ENCODE results near the gene ULBP3. TPM values are rescaled to one million over a fixed set of nuclear protein-coding genes. Genes with fewer than 3 reads are reported as not detected.
"Not testable (repeated sequence)": the region's sequence is repeated elsewhere in the genome, so short reads cannot be mapped to it uniquely, and the experiment has no call there.

Gene ULBP3
- total RNA-seq, 1 donor from 2014 or later: 10.3 TPM

DNA sequence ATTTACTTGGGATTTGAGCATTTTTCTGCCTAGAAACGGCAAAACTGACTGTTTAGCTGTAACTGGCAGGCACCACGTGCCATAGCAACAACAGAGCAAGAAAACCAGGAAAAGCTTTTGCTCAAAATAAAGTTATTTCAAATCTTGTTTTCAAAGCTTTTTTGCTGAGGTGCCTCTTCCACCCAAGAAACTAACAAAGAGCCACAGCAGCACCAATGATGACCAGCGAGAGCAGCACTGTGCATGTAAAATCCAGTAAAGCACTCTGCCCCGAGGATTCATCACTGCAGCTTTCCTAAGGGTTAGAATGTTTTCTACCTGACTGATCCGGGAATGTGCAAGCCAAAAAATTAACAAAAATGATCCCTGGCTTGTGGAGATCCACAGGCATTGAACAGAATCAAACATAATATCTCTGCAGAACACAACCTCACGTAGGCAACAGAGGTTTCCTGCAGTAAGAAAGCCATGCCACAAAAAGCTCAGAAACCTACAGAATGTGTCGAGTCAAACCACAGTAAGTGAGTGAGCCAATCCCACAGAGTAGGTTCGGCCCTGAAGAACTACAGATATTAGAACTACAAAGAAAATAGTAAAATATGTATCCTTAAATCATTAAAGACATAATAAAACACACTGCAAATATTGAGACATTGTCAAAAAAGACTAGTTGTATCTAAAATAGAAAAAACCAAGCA is 7.4 kb upstream of the ULBP3 start:
- DNase-seq (ENCODE audit: low read depth): peak; percentile 47

DNA sequence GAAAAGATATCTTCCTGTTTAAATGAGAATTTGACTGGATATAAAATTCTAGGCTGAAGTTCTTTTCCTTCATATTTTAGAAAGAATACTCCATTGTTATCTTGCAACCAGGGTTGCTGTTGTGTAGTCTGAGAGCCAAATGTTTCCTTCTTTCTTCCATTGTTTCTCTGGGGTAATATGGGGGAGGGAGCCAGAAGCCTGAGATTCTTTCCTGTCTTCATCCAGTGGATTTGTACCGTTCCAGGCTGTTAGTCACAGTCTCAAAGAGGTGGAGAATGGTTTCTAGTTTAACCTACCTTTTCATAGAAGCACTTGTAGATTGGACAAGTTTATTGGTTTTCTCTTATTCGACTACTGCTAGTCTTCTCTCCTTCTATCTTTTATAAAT is 6.1 kb upstream of the ULBP3 start:
- peak; percentile 65 for DNase-seq (ENCODE audit: low read depth)

DNA sequence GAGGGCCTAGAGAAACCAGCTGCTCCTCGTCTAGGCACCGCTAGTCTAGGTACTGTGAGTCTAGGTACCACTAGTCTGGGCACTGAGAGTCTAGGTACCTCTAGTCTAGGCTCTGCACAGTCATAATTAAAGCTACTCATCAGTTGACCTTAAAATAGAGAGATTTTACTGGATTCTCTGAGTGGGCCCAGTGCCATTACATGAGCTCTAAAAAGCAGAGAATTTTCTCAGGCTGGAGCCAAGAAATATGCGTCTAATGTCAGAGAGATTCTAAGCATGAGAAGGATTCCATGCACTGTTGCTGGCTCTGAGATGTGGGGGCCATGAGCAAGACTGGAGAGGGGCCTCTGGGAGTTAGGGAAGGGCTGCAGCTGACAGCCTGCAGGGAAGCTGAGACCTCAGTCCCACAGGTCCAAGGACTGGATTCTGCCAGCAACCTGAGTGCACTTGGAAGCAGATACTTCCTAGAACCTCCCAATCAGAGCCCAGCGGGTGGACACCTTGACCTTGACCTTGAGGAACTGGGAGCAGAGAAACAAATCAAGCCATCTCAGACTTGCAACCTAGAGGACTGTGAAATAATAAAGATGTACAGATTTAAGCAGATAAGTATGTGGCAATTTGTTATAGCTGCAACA is 5.6 kb upstream of the ULBP3 start:
- DNase-seq (ENCODE audit: low read depth): not testable (repeated sequence)

DNA sequence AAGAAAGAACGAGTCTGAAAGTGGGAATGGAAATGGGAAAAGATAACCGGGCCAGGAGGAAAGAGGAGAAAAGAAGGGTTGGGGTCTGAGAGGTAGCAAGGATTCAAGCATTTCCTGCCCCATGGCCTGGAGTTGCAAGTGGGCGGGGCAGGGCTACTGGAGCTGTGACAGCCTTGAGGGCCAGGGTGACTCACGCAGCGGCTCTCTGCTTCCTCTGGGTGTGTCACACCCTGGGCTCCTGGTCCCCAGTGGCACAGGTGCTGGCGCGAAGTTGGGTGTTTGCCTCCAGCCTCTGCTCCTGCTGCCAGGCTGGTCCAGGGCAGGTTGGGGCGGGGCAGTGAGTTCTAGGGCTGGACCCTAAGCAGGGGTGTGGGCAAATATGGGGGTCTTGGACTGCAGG is 3.3 kb upstream of the ULBP3 start:
- DNase-seq (ENCODE audit: low read depth): peak; percentile 65

DNA sequence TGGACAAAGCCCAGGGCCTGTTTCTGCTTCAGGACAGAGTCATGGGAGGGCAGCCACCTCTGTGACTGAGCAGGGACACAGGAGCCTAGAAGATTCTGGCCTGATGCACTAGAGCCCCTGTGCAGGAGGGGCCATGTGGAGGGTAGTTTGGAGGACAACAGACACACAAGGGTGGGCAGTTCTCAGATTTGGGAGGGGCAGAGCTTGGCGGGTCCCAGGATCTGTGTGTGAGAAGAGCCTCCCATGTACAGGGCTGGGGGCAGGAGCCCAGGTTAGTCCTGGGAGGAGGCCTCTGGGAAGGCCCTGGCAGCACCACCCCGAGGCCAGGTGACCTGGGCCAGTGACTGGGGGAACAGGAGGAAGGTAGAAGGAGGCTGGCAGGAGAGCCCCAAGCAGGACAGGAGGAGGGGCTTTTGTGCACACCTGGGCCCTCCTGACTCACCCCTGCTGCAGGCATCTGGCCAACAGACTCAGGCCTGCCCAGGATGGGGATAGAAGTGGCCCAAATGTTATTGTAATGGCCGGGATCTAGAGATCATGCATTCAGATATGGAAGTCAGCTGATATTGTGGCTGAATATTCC is 1.4 kb upstream of the ULBP3 start:
- DNase-seq (ENCODE audit: low read depth): no peak

DNA sequence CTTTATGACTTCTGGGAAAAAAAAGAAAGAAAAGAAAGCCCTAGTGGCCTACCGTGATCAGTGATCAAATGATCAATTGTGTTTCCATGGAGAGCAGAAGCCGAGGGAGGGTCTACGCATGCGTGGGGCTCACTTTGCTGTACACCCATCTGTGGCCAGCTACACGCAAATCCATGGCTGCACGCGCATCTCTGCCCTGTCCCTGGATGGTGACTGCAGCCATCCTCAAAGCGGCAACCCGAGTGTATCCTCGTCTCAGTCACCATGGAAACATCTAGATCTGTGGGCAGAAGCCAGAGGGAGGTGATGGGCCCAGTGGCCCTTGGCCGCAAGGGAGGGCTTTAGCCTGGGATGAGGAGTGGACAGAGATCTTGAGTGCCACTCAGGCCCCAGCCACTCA is 785 bp upstream of the ULBP3 start:
- no peak for DNase-seq (ENCODE audit: low read depth)

DNA sequence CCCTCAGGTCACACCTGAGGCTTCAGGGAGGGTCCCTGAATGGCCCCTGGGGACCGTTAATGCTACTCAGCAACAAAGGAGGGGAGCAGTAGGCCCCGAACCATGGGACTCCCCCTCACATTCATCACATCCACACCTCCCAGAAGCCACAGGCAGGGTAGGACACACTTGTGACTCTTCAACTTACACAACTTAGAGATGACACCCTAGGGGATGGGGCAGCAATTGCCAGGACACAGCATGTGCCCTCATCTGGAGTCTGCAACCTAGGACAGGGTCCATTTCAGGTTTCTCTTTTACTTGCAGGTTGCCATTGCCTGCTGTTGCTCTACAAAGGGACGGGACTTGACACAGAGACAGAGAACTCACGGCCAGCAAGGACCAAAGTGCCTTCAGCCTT is 770 bp downstream of the ULBP3 start:
- DNase-seq (ENCODE audit: low read depth): no peak

DNA sequence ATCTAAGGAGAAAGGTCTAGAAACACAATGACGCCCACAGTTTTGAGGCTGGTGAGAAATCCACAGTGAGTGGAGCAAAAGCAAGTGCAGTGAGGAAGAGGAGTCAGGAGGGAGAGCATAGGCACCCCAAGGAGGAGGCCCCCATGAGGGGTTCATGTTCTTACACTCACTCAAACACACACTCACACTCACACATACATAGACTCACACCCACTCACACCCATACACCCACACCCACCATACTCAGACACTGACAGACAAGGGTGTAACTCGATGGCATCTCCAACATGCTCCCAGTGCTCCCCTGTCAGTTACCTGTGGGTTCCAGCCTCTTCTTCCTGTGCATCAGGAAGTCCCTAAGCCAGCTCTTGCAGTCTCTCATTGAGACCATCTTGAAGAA is 3.8 kb downstream of the ULBP3 start:
- DNase-seq (ENCODE audit: low read depth): no peak

DNA sequence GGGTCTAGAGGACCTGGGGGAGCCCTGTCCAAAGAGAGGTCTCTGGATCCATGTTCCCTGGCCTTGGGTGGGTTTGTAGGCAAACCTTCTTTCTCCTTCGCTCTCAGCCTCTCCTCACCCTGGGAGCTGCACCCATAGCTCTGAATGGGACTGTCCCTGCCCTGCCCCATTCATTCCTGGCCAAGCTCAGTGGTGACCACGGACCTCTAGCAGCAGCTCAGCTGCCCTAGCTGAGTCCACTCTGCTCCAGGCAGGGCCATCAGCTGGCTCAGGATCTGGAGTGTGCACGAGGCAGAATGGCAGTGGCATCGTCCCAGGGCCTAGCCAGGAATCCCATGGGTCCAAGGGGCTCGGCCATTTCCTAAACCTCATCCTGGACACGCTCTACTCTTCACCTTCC is 5.3 kb downstream of the ULBP3 start:
- no peak for DNase-seq (ENCODE audit: low read depth)

DNA sequence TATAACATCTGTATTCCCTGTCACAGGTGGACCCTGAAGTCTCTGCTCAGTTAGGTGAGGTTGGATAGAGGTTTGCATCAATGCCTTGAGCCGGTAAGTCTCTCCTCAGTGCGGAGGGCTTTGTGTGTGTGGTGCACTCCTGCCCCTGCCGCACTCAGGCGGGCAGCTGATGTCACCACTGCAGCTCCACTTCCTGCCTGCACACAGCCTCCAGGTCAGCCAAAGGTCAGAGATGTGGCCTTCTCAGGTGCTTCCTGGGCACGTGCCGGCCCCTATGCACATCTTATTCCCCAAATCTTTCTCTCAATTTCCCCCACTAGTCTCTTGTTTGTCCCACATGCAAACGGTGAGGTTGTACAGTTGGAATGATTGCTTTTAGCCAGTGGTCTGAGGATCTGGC is 8.9 kb downstream of the ULBP3 start:
- not testable (repeated sequence) for DNase-seq (ENCODE audit: low read depth)

DNA sequence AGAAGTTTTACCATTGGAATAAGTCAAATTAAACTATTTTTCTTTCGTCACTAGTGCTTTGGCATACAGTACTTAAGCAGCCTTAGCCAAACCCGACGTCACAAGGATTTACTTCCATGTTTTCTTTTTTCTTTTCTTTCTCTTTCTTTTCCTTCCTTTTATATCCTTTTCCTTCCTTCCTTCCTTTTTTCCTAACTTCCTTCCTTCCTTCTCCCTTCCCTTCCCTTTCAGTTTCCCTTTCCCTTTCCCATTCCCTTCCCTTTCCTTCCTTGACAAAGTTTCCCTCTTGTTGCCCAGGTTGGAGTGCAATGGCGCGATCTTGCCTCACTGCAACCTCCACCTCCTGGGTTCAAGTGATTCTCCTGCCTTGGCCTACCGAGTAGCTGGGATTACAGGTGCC is 9.9 kb downstream of the ULBP3 start:
- DNase-seq (ENCODE audit: low read depth): no peak

DNA sequence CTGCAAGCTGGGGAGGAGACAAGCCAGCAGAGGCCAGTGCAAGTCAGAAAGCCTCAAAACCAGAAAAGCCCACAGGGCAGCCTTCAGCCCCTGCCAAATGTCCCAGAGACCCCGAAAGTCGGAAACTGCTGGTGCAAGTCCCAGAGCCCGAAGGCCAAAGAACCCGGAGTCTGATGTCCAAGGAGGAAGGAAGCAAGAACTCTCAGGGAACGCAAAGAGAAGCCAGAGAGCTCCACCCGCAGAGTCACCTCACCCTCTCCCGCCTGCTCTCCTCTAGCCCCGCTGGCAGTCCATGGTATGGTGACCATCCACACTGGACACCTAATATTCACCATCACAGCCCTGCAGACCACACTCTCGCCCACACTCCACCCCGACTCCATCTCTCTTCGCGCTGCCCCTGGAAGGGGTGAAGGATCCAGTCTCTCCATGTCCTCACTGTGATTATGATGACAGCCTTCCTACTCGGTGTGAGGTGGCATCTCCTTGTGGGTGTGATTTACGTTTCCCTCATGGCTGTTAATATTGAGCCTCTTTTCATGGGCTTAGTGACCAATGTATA is 10.6 kb downstream of the ULBP3 start:
- no peak for DNase-seq (ENCODE audit: low read depth)

DNA sequence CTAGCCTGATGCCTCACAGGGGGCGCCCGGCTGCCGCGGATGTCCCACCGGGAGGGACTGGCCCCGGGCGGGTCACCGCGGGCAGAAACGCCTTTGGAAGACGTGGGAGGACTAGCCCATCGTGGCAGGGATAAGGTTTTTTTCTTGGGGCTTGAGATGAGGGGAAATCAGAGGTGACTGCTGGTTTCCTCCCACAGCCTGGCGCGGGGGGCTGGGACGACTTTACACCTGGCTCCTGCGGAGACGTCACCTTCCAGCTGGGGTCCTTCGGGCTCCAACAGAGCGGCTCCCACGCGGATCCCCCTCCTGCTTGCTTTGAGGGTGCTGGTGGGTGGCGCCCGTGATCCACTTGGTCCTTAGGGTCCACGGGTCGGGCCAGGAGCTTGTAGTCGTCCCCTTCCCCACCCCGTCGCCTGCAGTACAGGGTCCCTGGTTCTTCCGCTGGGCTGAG is 11.4 kb downstream of the ULBP3 start:
- DNase-seq (ENCODE audit: low read depth): no peak

DNA sequence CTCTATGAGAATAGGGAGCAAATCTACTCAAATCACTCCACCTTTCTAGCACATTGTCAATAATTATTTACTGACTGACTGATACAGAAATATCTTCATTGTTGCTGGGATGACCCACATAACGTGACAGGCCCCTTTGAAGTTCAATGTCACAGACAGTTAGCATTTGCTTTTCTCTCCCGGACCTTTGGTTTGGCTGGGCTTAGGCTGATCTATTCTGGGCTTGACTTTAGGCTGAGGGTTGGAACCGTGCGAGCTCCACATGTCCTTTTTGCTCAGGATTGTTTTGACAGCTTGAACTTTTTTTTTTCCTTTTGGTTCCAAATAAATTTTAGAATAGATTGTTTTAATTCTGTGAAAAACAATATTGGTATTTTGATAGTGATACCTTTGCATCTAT is 12.0 kb downstream of the ULBP3 start:
- DNase-seq (ENCODE audit: low read depth): no peak

DNA sequence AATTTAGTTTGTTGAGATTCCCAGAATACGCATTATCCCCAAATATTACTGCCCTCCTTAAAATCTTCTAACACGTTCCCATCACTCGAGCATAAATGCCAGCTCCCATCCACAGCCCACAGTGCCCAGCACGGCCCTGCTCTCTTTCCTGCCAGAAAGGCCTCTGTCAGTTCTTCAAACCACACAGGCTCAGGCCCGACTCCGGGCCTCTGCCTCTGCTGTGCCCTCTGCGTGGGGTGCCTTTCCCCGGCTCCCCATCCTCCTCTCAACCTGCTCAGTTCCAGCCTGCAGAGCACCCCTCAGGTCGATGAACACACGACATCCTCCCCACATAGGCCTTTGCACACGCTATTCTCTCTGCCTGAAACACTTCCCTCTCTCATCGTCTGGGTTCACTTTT is 12.8 kb downstream of the ULBP3 start:
- DNase-seq (ENCODE audit: low read depth): no peak

DNA sequence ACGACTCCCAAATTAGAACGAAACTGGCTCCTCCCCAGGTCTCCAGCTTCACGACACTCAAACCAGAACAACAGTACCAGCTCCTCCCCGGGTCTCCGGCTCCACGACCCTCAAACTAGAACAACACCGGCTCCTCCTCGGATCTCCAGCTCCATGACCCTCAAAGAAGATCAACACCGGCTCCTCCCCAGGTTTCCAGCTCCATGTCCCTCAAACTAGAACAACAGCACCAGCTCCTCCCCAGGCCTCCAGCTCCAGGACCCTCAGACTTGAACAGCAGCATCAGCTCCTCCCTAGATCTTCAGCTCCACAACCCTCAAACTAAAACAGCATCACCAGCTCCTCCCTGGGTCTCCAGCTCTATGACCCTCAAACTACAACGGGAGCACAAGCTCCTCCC is 13.8 kb downstream of the ULBP3 start:
- no peak for DNase-seq (ENCODE audit: low read depth)

DNA sequence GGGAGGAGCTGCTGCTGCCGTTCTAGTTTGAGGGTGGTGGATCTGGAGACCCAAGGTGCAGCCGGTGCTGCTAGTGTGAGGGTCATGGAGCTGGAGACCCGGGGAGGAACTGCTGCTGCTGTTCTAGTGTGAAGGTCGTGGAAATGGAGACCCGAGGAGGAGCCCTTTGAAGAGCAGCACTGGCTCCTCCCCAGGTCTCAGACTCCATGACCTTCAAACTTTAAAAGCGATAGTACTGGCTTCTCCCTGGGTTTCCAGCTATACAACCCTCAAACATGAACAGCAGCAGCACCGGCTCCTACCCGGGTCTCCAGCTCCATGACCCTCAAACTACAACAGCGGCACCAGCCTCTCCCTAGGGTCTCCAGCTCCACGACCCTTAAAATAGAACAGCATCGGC is 15.5 kb downstream of the ULBP3 start:
- no peak for DNase-seq (ENCODE audit: low read depth)

DNA sequence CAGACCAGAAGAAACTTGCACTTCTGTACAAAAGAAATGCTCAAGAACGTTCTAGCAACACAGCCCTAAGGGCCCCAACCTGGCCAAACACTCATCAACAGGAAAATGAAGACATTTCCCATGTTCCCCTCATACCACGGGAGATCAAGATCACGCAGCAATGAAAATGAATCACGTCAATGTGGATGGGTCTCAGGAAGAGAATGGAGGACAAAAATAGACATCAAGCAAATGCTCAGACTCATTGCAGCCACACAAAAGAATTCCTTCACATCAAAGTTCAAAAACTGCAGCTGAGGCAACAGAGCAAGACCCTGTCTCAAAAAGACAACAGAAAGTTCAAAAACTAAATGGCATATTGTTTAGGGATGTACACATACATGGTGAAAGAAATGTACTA is 18.1 kb downstream of the ULBP3 start:
- no peak for DNase-seq (ENCODE audit: low read depth)

DNA sequence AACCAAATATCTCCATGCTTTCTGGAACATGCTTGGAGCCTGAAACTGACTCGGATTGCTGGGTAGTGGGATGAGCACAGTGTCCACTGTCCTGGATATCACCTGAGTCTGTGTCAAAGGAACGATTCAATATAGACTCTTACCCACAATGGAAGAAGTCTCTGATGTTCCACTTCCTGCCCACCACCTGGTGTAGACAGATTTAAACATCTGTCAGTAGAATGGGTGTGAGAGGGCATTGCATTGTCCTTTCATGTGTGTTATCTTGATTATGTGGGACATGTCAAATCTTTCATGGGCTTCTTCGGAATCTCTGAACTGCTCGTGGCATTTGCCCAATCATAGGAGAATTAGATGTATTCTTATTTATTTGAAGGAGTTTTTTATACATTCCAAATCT is 20.8 kb downstream of the ULBP3 start:
- DNase-seq (ENCODE audit: low read depth): no peak

DNA sequence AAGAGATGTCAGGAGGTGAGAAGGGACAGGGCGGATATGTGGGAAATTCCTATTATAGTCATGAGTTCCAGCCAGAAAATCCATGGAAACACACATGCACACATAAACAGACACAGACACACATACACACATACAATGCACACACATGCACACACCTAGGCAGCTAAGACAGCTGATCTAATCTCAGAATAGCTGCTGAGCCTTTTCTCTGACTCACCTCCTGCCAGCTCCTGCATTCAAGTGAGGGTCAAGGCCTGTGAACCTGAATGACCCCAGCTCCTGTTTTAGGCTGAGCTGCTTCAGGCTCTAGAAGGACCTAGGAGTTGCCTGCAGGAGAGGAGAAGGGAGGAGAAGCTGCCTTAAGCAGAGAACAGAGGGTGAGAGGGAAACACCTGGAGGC is 22.0 kb downstream of the ULBP3 start:
- DNase-seq (ENCODE audit: low read depth): peak; percentile 8

DNA sequence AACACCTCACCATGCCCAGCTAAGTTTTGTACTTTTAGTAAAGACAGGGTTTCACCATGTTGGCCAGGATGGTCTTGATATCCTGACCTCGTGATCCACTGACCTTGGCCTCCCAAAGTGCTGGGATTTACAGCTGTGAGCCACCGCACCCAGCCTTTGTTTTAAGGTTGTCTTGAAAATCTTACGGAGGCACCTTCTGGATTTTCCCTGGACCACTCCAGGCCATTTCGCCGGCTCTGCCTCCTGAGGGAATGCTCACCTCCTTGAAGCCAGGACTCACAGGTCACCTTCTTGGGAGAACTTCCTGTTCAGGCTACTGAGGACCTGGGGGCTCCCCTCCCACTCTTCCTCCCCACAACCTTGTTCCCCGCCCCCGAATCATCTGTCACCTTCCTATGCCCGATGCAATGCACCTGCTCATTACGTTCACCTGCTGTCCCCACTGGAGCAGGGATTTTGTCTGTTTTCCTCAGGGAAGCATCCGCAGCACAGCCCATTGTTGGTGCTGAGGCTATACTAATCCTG is 24.2 kb downstream of the ULBP3 start:
- DNase-seq (ENCODE audit: low read depth): no peak

DNA sequence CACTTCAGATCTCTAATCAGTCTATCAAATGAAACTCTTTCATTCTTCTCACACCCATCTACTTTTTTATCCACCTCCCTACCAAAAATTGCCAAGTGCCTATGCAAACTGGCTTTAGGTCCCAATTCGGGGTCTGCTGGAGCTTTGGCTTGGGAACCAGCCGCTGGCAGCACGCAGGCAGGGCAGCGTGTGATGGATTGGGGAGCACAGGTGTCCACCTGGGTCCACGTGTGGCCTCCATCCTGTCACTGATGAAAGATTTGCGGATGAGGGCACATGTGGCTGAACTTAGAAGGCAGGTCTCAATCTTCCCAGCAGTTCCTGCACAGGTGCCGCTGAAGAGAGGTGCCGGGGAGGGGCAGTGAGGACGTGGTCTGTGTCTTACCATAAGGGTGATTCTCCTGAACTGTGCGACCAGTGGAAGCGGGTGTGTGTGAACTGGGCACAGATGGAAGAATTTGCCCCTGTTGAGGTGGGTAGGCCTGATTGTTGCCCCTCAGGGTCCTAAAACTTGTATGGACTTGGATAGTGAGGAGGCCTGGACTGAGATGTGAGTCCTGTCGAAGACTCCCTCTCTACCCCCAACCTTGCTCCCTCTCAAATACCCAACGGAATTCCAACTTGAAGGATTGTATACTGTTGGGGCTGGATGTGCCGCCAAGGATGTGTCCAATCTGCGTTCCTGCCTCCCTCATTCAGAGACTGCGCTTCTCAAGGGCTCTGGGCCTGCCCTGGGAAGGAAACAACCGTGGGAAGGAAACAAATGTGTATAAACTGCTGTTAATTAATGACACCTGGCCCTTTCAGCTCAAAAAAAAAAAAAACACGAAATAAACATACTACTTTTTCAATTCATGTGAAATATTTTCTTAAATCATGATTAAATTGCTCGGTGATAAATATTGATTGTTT is 25.2 kb downstream of the ULBP3 start:
- DNase-seq (ENCODE audit: low read depth): no peak

Data from renal cortical epithelial cell (primary cell).